ENCODE data around the gene PKHD1. TPM values are rescaled to one million over a fixed set of nuclear protein-coding genes. Genes with fewer than 3 reads are reported as not detected.
"Not testable (repeated sequence)": the region's sequence is repeated elsewhere in the genome, so short reads cannot be mapped to it uniquely, and the experiment has no call there.

The PKHD1 gene
- total and polyA plus RNA-seq, 2 donors (not counting 1 experiment from before 2014, with no cell fraction given): not detected

DNA sequence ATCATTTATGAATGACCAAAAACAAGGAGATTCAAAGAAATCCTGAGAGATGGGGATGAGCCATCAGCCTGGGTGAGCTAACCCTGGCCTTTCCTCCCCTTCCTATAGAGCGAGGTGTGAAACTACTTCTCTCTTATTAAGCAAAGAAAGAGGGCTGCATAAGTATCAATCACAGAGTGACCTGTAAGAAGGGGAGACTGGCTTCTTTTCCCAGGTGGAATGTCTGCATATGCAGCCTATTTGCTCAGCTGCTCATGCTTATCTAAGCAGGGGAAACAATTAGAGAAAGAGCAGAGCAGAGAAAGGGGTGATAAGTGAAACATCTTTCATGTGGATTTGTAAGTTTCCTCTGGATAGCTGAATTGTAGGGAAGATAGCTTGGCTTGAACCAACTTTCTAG lies 160.0 kb downstream of the PKHD1 start:
- H3K4me2 ChIP-seq (replicated peaks; ENCODE audit: low read depth, low read length, poor library complexity, severe bottlenecking): no peak overlapping the region
- no peaks in the 10 kb centered on the region for H3K4me1 Mint-ChIP-seq
- no peak overlapping the region for H2AFZ ChIP-seq (ENCODE audit: insufficient read depth, low read depth, low read length, poor library complexity, severe bottlenecking)
- no peak for TF ChIP-seq EZH2 (IDR thresholded peaks at IDR 0.05; ENCODE audit: borderline replicate concordance, insufficient read depth, low read depth, low read length, poor library complexity, severe bottlenecking)
- TF ChIP-seq, protein P1, sequence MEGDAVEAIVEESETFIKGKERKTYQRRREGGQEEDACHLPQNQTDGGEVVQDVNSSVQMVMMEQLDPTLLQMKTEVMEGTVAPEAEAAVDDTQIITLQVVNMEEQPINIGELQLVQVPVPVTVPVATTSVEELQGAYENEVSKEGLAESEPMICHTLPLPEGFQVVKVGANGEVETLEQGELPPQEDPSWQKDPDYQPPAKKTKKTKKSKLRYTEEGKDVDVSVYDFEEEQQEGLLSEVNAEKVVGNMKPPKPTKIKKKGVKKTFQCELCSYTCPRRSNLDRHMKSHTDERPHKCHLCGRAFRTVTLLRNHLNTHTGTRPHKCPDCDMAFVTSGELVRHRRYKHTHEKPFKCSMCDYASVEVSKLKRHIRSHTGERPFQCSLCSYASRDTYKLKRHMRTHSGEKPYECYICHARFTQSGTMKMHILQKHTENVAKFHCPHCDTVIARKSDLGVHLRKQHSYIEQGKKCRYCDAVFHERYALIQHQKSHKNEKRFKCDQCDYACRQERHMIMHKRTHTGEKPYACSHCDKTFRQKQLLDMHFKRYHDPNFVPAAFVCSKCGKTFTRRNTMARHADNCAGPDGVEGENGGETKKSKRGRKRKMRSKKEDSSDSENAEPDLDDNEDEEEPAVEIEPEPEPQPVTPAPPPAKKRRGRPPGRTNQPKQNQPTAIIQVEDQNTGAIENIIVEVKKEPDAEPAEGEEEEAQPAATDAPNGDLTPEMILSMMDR (IDR thresholded peaks at IDR 0.05): no peak
- intact Hi-C loops (cut with micrococcal nuclease): no loop called here
- ChIA-PET CTCF (interaction anchor here (1.2 kb wide), 1 partner anchor 32 kb away, joined by 3 read pairs; no protein-coding TSS in a partner anchor), POLR2A (no interaction called here)
- no peak for ATAC-seq (ENCODE audit: low read depth)
- H3K4me3 Mint-ChIP-seq: no peak overlapping the region
- H3K4me1 ChIP-seq (ENCODE audit: control insufficient read depth in 2 of 2, insufficient read depth in 2 of 2, low read length in 2 of 2): no peaks in the 10 kb centered on the region
- H3K27ac Mint-ChIP-seq: no peak overlapping the region
- H3K27ac ChIP-seq (ENCODE audit: low read length in 2 of 2): no peak overlapping the region
- H3K4me3 ChIP-seq (ENCODE audit: control extremely low read depth in 1 of 5, extremely low read depth in 1 of 5, insufficient read depth in 1 of 5, low read depth in 2 of 5, low read length in 4 of 5): no peak overlapping the region
- no peak for DNase-seq
- H4K20me1 ChIP-seq (ENCODE audit: control insufficient read depth, insufficient read depth, low read length, poor library complexity, severe bottlenecking): no peaks in the 10 kb centered on the region
- H3K9me3 ChIP-seq (ENCODE audit: control extremely low read depth in 1 of 3, control insufficient read depth in 2 of 3, insufficient read depth in 1 of 3, low read length in 2 of 3): peaks cover 0 to 4% (median 0%) of the 10 kb centered on the region in 3 donors
- no peak overlapping the region for H3K9ac ChIP-seq (ENCODE audit: low read length)
- no CpG with 5 or more reads among the region's 1 CpG for WGBS (ENCODE audit: insufficient coverage)
- peaks cover 8% of the 10 kb centered on the region for H3K27me3 Mint-ChIP-seq
- H3K27me3 ChIP-seq (replicated peaks in 1 of 4; ENCODE audit: control extremely low read depth in 1 of 4, control insufficient read depth in 3 of 4, insufficient read depth in 4 of 4, low read length in 3 of 4): no peaks in the 10 kb centered on the region
- no peaks in the 10 kb centered on the region for H3K9me3 Mint-ChIP-seq (ENCODE audit: insufficient read depth)
- H3K36me3 ChIP-seq (replicated peaks in 1 of 2; ENCODE audit: control extremely low read depth in 1 of 2, control insufficient read depth in 1 of 2, extremely low read depth in 1 of 2, insufficient read depth in 2 of 2, low read length in 1 of 2): no peaks in the 10 kb centered on the region
- H3K79me2 ChIP-seq (ENCODE audit: control insufficient read depth, insufficient read depth, low read length): no peaks in the 10 kb centered on the region

DNA sequence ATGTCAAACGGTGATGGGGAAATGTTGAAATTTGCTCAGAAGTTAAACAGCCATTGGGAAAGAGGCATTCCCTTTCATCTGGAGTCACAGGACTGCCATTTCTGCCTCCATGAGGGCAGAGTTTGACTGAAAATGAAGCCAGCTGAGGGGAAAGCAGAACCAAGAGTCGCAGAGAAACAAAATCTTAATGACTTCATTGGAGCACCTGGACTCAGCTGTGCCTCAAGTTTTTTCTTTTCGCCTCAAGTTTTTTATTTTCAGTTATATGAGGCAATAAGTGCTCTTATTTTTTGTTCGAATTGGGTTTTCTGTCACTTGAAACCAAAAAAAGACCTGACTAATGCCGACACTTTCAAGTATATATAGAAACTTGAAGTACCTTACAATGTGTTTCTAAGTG lies 161.3 kb downstream of the PKHD1 start:
- no peaks in the 10 kb centered on the region for H3K4me1 ChIP-seq (ENCODE audit: control insufficient read depth in 2 of 2, insufficient read depth in 2 of 2, low read length in 2 of 2)
- ATAC-seq (ENCODE audit: low read depth) (no peak), DNase-seq (no peak)
- intact Hi-C loops (cut with micrococcal nuclease): no loop called here
- no peak overlapping the region for H2AFZ ChIP-seq (ENCODE audit: insufficient read depth, low read depth, low read length, poor library complexity, severe bottlenecking)
- no peaks in the 10 kb centered on the region for H3K36me3 ChIP-seq (replicated peaks in 1 of 2; ENCODE audit: control extremely low read depth in 1 of 2, control insufficient read depth in 1 of 2, extremely low read depth in 1 of 2, insufficient read depth in 2 of 2, low read length in 1 of 2)
- H3K9me3 ChIP-seq (ENCODE audit: control extremely low read depth in 1 of 3, control insufficient read depth in 2 of 3, insufficient read depth in 1 of 3, low read length in 2 of 3): peaks cover 0 to 7% (median 0%) of the 10 kb centered on the region in 3 donors
- H3K9ac ChIP-seq (ENCODE audit: low read length): no peak overlapping the region
- Mint-ChIP-seq H3K9me3 (ENCODE audit: insufficient read depth) (no peaks in the 10 kb centered on the region), H3K27ac (no peak overlapping the region), H3K4me1 (no peaks in the 10 kb centered on the region), H3K27me3 (peaks cover 12% of the 10 kb centered on the region), H3K4me3 (no peak overlapping the region)
- ChIA-PET POLR2A (no interaction called here), CTCF (no interaction called here)
- no peak overlapping the region for H3K27ac ChIP-seq (ENCODE audit: low read length in 2 of 2)
- no peaks in the 10 kb centered on the region for H3K27me3 ChIP-seq (replicated peaks in 1 of 4; ENCODE audit: control extremely low read depth in 1 of 4, control insufficient read depth in 3 of 4, insufficient read depth in 4 of 4, low read length in 3 of 4)
- TF ChIP-seq, protein P1 (IDR thresholded peaks at IDR 0.05): no peak
- TF ChIP-seq EZH2 (IDR thresholded peaks at IDR 0.05; ENCODE audit: borderline replicate concordance, insufficient read depth, low read depth, low read length, poor library complexity, severe bottlenecking): no peak
- H4K20me1 ChIP-seq (ENCODE audit: control insufficient read depth, insufficient read depth, low read length, poor library complexity, severe bottlenecking): no peaks in the 10 kb centered on the region
- H3K79me2 ChIP-seq (ENCODE audit: control insufficient read depth, insufficient read depth, low read length): no peaks in the 10 kb centered on the region
- H3K4me2 ChIP-seq (replicated peaks; ENCODE audit: low read depth, low read length, poor library complexity, severe bottlenecking): no peak overlapping the region
- no peak overlapping the region for H3K4me3 ChIP-seq (ENCODE audit: control extremely low read depth in 1 of 5, extremely low read depth in 1 of 5, insufficient read depth in 1 of 5, low read depth in 2 of 5, low read length in 4 of 5)
- 50% methylated on average over 1 of the region's 5 CpGs for WGBS (ENCODE audit: insufficient coverage)

DNA sequence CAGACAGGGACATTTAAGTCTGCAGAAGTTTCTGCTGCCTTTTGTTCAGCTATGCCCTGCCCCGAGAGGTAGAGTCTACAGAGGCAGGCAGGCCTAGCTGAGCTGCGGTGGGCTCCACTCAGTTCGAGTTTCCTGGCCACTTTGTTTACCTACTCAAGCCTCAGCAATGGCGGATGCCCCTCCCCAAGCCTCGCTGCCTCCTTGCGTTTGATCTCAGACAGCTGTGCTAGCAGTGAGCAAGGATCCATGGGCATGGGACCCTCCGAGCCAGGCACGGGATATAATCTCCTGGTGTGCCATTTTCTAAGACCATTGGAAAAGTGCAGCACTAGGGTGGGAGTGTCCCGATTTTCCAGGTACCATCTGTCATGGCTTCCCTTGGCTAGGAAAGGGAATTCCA lies 164.9 kb downstream of the PKHD1 start:
- DNase-seq; H3K9me3 ChIP-seq (ENCODE audit: control extremely low read depth in 1 of 3, control insufficient read depth in 2 of 3, insufficient read depth in 1 of 3, low read length in 2 of 3); H3K79me2 ChIP-seq (ENCODE audit: control insufficient read depth, insufficient read depth, low read length); H3K27ac Mint-ChIP-seq; H4K20me1 ChIP-seq (ENCODE audit: control insufficient read depth, insufficient read depth, low read length, poor library complexity, severe bottlenecking); H3K4me2 ChIP-seq (replicated peaks; ENCODE audit: low read depth, low read length, poor library complexity, severe bottlenecking); H3K4me1 ChIP-seq (ENCODE audit: control insufficient read depth in 2 of 2, insufficient read depth in 2 of 2, low read length in 2 of 2); H3K36me3 ChIP-seq (replicated peaks in 1 of 2; ENCODE audit: control extremely low read depth in 1 of 2, control insufficient read depth in 1 of 2, extremely low read depth in 1 of 2, insufficient read depth in 2 of 2, low read length in 1 of 2); H3K4me3 ChIP-seq (ENCODE audit: control extremely low read depth in 1 of 5, extremely low read depth in 1 of 5, insufficient read depth in 1 of 5, low read depth in 2 of 5, low read length in 4 of 5); H3K9ac ChIP-seq (ENCODE audit: low read length); ATAC-seq (ENCODE audit: low read depth); H3K4me3 Mint-ChIP-seq; H3K9me3 Mint-ChIP-seq (ENCODE audit: insufficient read depth); POLR2A ChIA-PET; H3K27ac ChIP-seq (ENCODE audit: low read length in 2 of 2); intact Hi-C loops (cut with micrococcal nuclease); H2AFZ ChIP-seq (ENCODE audit: insufficient read depth, low read depth, low read length, poor library complexity, severe bottlenecking); H3K4me1 Mint-ChIP-seq; CTCF ChIA-PET; H3K27me3 ChIP-seq (replicated peaks in 1 of 4; ENCODE audit: control extremely low read depth in 1 of 4, control insufficient read depth in 3 of 4, insufficient read depth in 4 of 4, low read length in 3 of 4): not testable (repeated sequence)
- 91% methylated on average over 8 of the region's 9 CpGs for WGBS (ENCODE audit: insufficient coverage)
- H3K27me3 Mint-ChIP-seq: peaks cover 12% of the 10 kb centered on the region

Measured in B cell (primary cell).